T-helper 17 cell (primary cell): Measurements from ENCODE around the gene PRKG1. TPM values are rescaled to one million over a fixed set of nuclear protein-coding genes. Genes with fewer than 3 reads are reported as not detected.
"Not testable (repeated sequence)": the region's sequence is repeated elsewhere in the genome, so short reads cannot be mapped to it uniquely, and the experiment has no call there.

ENCODE experiments used
- ATAC-seq: fragments of 150-1000 bp; cut with Tn5 transposase; 2 replicates; pipeline ENCODE4 v1.10.0; 2021; ENCODE audit warnings: mild to moderate bottlenecking, moderate library complexity
- DNase-seq, 3 donors: peaks; one replicate each; pipeline versions ENCODE4 v3.0.0 to v3.0.0-alpha.2; 2020 to 2021
- H3K9me3 ChIP-seq: one replicate; pipeline ENCODE4 v1.7.0; 2013; ENCODE audit warnings: low read length, mild to moderate bottlenecking; ENCODE audit not compliant: control insufficient read depth, poor library complexity, severe bottlenecking
- H3K27ac Mint-ChIP-seq: one replicate; pipeline ENCODE4 v1.8.0; 2022; ENCODE audit warnings: mild to moderate bottlenecking, moderate library complexity, mixed read lengths
- H3K27me3 Mint-ChIP-seq: one replicate; pipeline ENCODE4 v1.8.0; 2022; ENCODE audit warnings: mixed read lengths
- H3K36me3 Mint-ChIP-seq: one replicate; pipeline ENCODE4 v1.8.0; 2022; ENCODE audit warnings: low read depth, mixed read lengths
- H3K4me1 Mint-ChIP-seq: one replicate; pipeline ENCODE4 v1.8.0; 2022; ENCODE audit warnings: mild to moderate bottlenecking, mixed read lengths
- H3K4me3 Mint-ChIP-seq: one replicate; pipeline ENCODE4 v1.8.0; 2022; ENCODE audit warnings: mild to moderate bottlenecking, moderate library complexity, mixed read lengths
- total RNA-seq, 4 donors: library from RNA in 2 of 4; stranded (reverse) in 2 of 4; gene quantifications; one replicate each; pipeline ENCODE4 v1.2.3 and lab custom pipeline; 2022 to 2026

Gene PRKG1
- total RNA-seq, 2 donors from 2014 or later = 0.27 to 4.1 TPM

GRCh38 chr10:52217531-52217930 is 1143.2 kb downstream of the PRKG1 start:
- no peaks in the 10 kb centered on the region for H3K36me3 Mint-ChIP-seq
- H3K4me3 Mint-ChIP-seq = no peak overlapping the region
- H3K27me3 Mint-ChIP-seq = no peaks in the 10 kb centered on the region
- H3K27ac Mint-ChIP-seq = no peak overlapping the region
- no peaks in the 10 kb centered on the region for H3K4me1 Mint-ChIP-seq
- no peaks in the 10 kb centered on the region for H3K9me3 ChIP-seq
- ATAC-seq (no peak), DNase-seq (no peak)

GRCh38 chr10:52220947-52221346 is 1146.7 kb downstream of the PRKG1 start:
- no peak for ATAC-seq
- Mint-ChIP-seq H3K27ac (no peak overlapping the region), H3K4me3 (no peak overlapping the region), H3K4me1 (no peaks in the 10 kb centered on the region), H3K27me3 (peaks cover 6% of the 10 kb centered on the region), H3K36me3 (no peaks in the 10 kb centered on the region)
- no peak for DNase-seq
- H3K9me3 ChIP-seq = no peaks in the 10 kb centered on the region

- no peak overlapping the region for H3K4me3 Mint-ChIP-seq
- no peak overlapping the region for H3K27ac Mint-ChIP-seq
- DNase-seq = no peak
- no peaks in the 10 kb centered on the region for H3K36me3 Mint-ChIP-seq
- H3K27me3 Mint-ChIP-seq = peaks cover 6% of the 10 kb centered on the region
- no peaks in the 10 kb centered on the region for H3K4me1 Mint-ChIP-seq
- ATAC-seq = no peak
- H3K9me3 ChIP-seq = no peaks in the 10 kb centered on the region
Observed at GRCh38 chr10:52221923-52222322, 1147.6 kb downstream of the PRKG1 start.

- ATAC-seq (no peak), DNase-seq (no peak)
- Mint-ChIP-seq H3K27ac (no peak overlapping the region), H3K4me3 (no peak overlapping the region), H3K4me1 (no peaks in the 10 kb centered on the region), H3K27me3 (peaks cover 11% of the 10 kb centered on the region), H3K36me3 (no peaks in the 10 kb centered on the region)
- no peaks in the 10 kb centered on the region for H3K9me3 ChIP-seq
Observed at GRCh38 chr10:52226197-52226847, 1152.0 kb downstream of the PRKG1 start.

GRCh38 chr10:52228556-52228955 is 1154.3 kb downstream of the PRKG1 start:
- peaks cover 8% of the 10 kb centered on the region for H3K4me1 Mint-ChIP-seq
- no peak for ATAC-seq
- H3K27me3 Mint-ChIP-seq = peaks cover 13% of the 10 kb centered on the region
- DNase-seq = no peak
- H3K4me3 Mint-ChIP-seq = no peak overlapping the region
- no peak overlapping the region for H3K27ac Mint-ChIP-seq
- peaks cover 2% of the 10 kb centered on the region for H3K36me3 Mint-ChIP-seq
- H3K9me3 ChIP-seq = no peaks in the 10 kb centered on the region

- ATAC-seq = no peak
- no peaks in the 10 kb centered on the region for H3K9me3 ChIP-seq
- no peak overlapping the region for H3K27ac Mint-ChIP-seq
- peaks cover 8% of the 10 kb centered on the region for H3K4me1 Mint-ChIP-seq
- H3K4me3 Mint-ChIP-seq = no peak overlapping the region
- DNase-seq = no peak
- H3K36me3 Mint-ChIP-seq = peaks cover 2% of the 10 kb centered on the region
- peaks cover 13% of the 10 kb centered on the region for H3K27me3 Mint-ChIP-seq
Observed at GRCh38 chr10:52229291-52229931, 1155.1 kb downstream of the PRKG1 start.

- ATAC-seq = no peak
- H3K27ac Mint-ChIP-seq = no peak overlapping the region
Observed at GRCh38 chr10:52232561-52233350, 1158.5 kb downstream of the PRKG1 start.

GRCh38 chr10:52233351-52233991 is 1159.2 kb downstream of the PRKG1 start:
- not testable (repeated sequence) for H3K27ac Mint-ChIP-seq, H3K36me3 Mint-ChIP-seq, DNase-seq, H3K4me1 Mint-ChIP-seq, H3K9me3 ChIP-seq, ATAC-seq
- H3K27me3 Mint-ChIP-seq = peaks cover 13% of the 10 kb centered on the region
- H3K4me3 Mint-ChIP-seq = peak overlapping the region; percentile 75

More at GRCh38 chr10:52232561-52233350, 1158.5 kb downstream of the PRKG1 start:
- peaks cover 8% of the 10 kb centered on the region for H3K4me1 Mint-ChIP-seq
- peak overlapping the region; percentile 75 for H3K4me3 Mint-ChIP-seq
- no peaks in the 10 kb centered on the region for H3K9me3 ChIP-seq
- peaks cover 13% of the 10 kb centered on the region for H3K27me3 Mint-ChIP-seq
- no peak for DNase-seq
- peaks cover 2% of the 10 kb centered on the region for H3K36me3 Mint-ChIP-seq

- no peak for ATAC-seq
- H3K36me3 Mint-ChIP-seq = no peaks in the 10 kb centered on the region
- H3K4me1 Mint-ChIP-seq = no peaks in the 10 kb centered on the region
Observed at GRCh38 chr10:52239771-52240170, 1165.5 kb downstream of the PRKG1 start.

GRCh38 chr10:52245547-52245946 is 1171.3 kb downstream of the PRKG1 start:
- H3K9me3 ChIP-seq = no peaks in the 10 kb centered on the region
- DNase-seq (no peak), ATAC-seq (no peak)
- Mint-ChIP-seq H3K4me1 (no peaks in the 10 kb centered on the region), H3K36me3 (no peaks in the 10 kb centered on the region), H3K27ac (no peak overlapping the region), H3K4me3 (no peak overlapping the region), H3K27me3 (no peaks in the 10 kb centered on the region)

More at GRCh38 chr10:52239771-52240170, 1165.5 kb downstream of the PRKG1 start:
- no peak for DNase-seq
- Mint-ChIP-seq H3K4me3 (no peak overlapping the region), H3K27ac (no peak overlapping the region), H3K27me3 (no peaks in the 10 kb centered on the region)
- H3K9me3 ChIP-seq = no peaks in the 10 kb centered on the region

- not testable (repeated sequence) for H3K4me1 Mint-ChIP-seq, H3K36me3 Mint-ChIP-seq, H3K9me3 ChIP-seq, DNase-seq, H3K27ac Mint-ChIP-seq, ATAC-seq, H3K4me3 Mint-ChIP-seq, H3K27me3 Mint-ChIP-seq
Observed at GRCh38 chr10:52247929-52248328, 1173.6 kb downstream of the PRKG1 start.

GRCh38 chr10:52248697-52249306 is 1174.5 kb downstream of the PRKG1 start:
- H3K27me3 Mint-ChIP-seq = peaks cover 4% of the 10 kb centered on the region

More at GRCh38 chr10:52248697-52249306, 1174.5 kb downstream of the PRKG1 start:
- H3K9me3 ChIP-seq = no peaks in the 10 kb centered on the region
- Mint-ChIP-seq H3K36me3 (no peaks in the 10 kb centered on the region), H3K27ac (no peak overlapping the region), H3K4me3 (no peak overlapping the region), H3K4me1 (no peaks in the 10 kb centered on the region)
- no peak for DNase-seq
- no peak for ATAC-seq
